GM18858 (cell line): Measurements from ENCODE around the gene B9D1.

Experiments used
- ATAC-seq: cut with Tn5 transposase; IDR thresholded peaks from one replicate; pipeline ENCODE4 v1.9.1; 2021; ENCODE audit not compliant: unreplicated experiment

B9D1 gene

GRCh38 chr17:19341641-19342610, 20.6 kb downstream of the B9D1 start:
- no peak for ATAC-seq

GRCh38 chr17:19341211-19341631, 21.3 kb downstream of the B9D1 start:
- no peak for ATAC-seq

GRCh38 chr17:19339341-19339815, 23.1 kb downstream of the B9D1 start:
- ATAC-seq: no peak

- no peak for ATAC-seq
Observed at GRCh38 chr17:19338031-19338990, 24.2 kb downstream of the B9D1 start.

GRCh38 chr17:19337712-19338023, 24.9 kb downstream of the B9D1 start:
- no peak for ATAC-seq

- no peak for ATAC-seq
Observed at GRCh38 chr17:19336938-19337711, 25.4 kb downstream of the B9D1 start.

GRCh38 chr17:19335951-19336631, 26.4 kb downstream of the B9D1 start:
- ATAC-seq: no peak

GRCh38 chr17:19334331-19334730, 28.2 kb downstream of the B9D1 start:
- ATAC-seq: no peak

- ATAC-seq: no peak
Observed at GRCh38 chr17:19333736-19334290, 28.7 kb downstream of the B9D1 start.

GRCh38 chr17:19333132-19333440, 29.4 kb downstream of the B9D1 start:
- ATAC-seq: no peak

- no peak for ATAC-seq
Observed at GRCh38 chr17:19332371-19333131, 30.0 kb downstream of the B9D1 start.

- no peak for ATAC-seq
Observed at GRCh38 chr17:19331543-19332245, 30.8 kb downstream of the B9D1 start.

- ATAC-seq: no peak
Observed at GRCh38 chr17:19331134-19331533, 31.4 kb downstream of the B9D1 start.

- ATAC-seq: no peak
Observed at GRCh38 chr17:19330271-19330670, 32.3 kb downstream of the B9D1 start.

GRCh38 chr17:19329839-19330238, 32.7 kb downstream of the B9D1 start:
- no peak for ATAC-seq

- no peak for ATAC-seq
Observed at GRCh38 chr17:19329136-19329535, 33.4 kb downstream of the B9D1 start.

GRCh38 chr17:19328441-19329061, 34.0 kb downstream of the B9D1 start:
- ATAC-seq: no peak

GRCh38 chr17:19327031-19327783, 35.3 kb downstream of the B9D1 start:
- ATAC-seq: no peak
